Testis (tissue), 3 donors: ENCODE data around the gene XXYLT1. TPM values are rescaled to one million over a fixed set of nuclear protein-coding genes. Genes with fewer than 3 reads are reported as not detected.

Source experiments
- DNase-seq: peaks from one replicate; pipeline ENCODE4 v3.0.0-alpha.2; 2019
- H3K27ac ChIP-seq, 2 donors: fragments of 200-600 bp; sonication (generic); one replicate each; pipeline ENCODE4 v1.5.1; 2019
- H3K27me3 ChIP-seq: fragments of 200-600 bp; sonication (generic); one replicate; pipeline ENCODE4 v1.5.1; 2019
- H3K36me3 ChIP-seq: fragments of 200-600 bp; sonication (generic); one replicate; pipeline ENCODE4 v1.5.1; 2017; ENCODE audit warnings: low read depth; ENCODE audit errors: missing control alignments
- H3K4me1 ChIP-seq: fragments of 200-600 bp; sonication (generic); one replicate; pipeline ENCODE4 v1.5.1; 2019
- H3K4me3 ChIP-seq, 2 donors: fragments of 200-600 bp; sonication (generic); one replicate each; pipeline ENCODE4 v1.5.1; 2017 to 2019
- H3K9me3 ChIP-seq: fragments of 200-600 bp; sonication (generic); one replicate; pipeline ENCODE4 v1.5.1; 2017
- POLR2A ChIP-seq: fragments of 450-650 bp; IDR thresholded peaks from one replicate; pipeline ENCODE4 v1.6.1; 2017; ENCODE audit warnings: antibody characterized with exemption, mild to moderate bottlenecking, moderate library complexity
- WGBS, 2 donors: methylation state at CpG; one replicate each; pipeline ENCODE4 v1.1.5; 2018; 5-methylcytosine and 5-hydroxymethylcytosine counted together
- intact Hi-C: fragments of 100-400 bp; cut with DNase I; formaldehyde crosslinking; loops from one replicate; pipeline ENCODE4 v1.15.1; 2023; ENCODE audit warnings: low total_unique reads
- polyA plus RNA-seq: library from polyadenylated mRNA; stranded (reverse); fragments of 350-450 nt; fragmentation: Illumina TruSeq; extraction: RNeasy Lipid Tissue Mini Kit (QIAGEN cat#74804); gene quantifications from one replicate; pipeline ENCODE4 v1.2.3, GENCODE V29; 2014; ENCODE audit warnings: low read depth, low replicate concordance; ENCODE audit not compliant: insufficient read depth
- total RNA-seq, 2 donors: library from RNA; depleted of rRNA; stranded (reverse); fragments of >200 nt; gene quantifications; one replicate each; pipeline ENCODE4 v1.2.3, GENCODE V29; 2016
- TF ChIP-seq, protein P1 (sequence below), 3 experiments: fragments of 450-650 bp in 2 of 3; fragments of 200-600 bp in 1 of 3; sonication (generic) in 1 of 3; IDR thresholded peaks; one replicate each; pipeline ENCODE4 v1.5.1; 2016 to 2019; ENCODE audit warnings: antibody characterized with exemption in 3 of 3, mild to moderate bottlenecking in 2 of 3, moderate library complexity in 1 of 3

The XXYLT1 gene
- total and polyA plus RNA-seq, 3 donors from 2014 or later = 7.2 to 12.5 (median 11.1) TPM

DNA sequence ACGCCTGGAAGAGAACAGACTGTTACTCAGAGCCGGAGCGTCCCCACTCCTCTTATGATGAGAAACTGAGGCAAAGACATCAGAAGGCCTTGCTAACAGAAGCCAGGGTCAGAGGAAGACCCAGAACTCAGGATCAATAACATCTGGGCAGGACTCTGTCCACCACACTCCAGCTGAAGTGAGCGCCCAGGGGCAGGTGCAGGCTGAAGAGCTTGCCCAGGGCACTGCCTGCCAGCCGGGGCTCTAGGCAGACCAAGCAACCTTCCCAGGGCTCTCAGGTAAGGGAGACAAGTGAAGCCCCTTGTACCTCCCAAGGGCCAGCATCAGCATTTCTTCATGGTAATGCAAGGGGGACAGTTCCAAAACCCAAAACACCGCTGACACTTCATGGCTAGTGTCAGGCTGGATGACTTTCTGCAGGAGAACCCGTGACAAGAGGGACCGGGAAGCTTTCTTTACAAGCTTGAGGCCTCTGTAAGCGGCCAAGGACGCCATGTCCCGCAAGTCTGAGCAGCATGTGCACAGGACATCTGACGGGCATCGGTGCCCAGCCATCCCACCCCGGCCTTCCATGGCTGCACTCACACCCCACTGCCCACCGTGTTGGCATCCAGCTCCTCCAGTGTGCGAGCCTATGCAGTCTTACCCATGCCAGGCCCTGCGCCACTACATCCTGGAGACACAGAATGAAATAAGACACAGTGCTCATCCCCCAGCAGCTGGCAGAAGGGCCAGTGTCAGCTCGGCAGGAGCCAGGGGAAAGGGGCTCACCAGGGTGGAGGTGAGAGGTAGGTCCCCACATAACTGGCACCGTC is 14.1 kb downstream of the XXYLT1 start:
- Histone ChIP-seq H3K27ac (no peak overlapping the region), H3K36me3 (no peaks in the 10 kb centered on the region), H3K4me3 (no peak overlapping the region), H3K27me3 (no peaks in the 10 kb centered on the region), H3K4me1 (peaks cover 12% of the 10 kb centered on the region), H3K9me3 (no peaks in the 10 kb centered on the region)
- TF ChIP-seq POLR2A = no peak
- TF ChIP-seq, protein P1, sequence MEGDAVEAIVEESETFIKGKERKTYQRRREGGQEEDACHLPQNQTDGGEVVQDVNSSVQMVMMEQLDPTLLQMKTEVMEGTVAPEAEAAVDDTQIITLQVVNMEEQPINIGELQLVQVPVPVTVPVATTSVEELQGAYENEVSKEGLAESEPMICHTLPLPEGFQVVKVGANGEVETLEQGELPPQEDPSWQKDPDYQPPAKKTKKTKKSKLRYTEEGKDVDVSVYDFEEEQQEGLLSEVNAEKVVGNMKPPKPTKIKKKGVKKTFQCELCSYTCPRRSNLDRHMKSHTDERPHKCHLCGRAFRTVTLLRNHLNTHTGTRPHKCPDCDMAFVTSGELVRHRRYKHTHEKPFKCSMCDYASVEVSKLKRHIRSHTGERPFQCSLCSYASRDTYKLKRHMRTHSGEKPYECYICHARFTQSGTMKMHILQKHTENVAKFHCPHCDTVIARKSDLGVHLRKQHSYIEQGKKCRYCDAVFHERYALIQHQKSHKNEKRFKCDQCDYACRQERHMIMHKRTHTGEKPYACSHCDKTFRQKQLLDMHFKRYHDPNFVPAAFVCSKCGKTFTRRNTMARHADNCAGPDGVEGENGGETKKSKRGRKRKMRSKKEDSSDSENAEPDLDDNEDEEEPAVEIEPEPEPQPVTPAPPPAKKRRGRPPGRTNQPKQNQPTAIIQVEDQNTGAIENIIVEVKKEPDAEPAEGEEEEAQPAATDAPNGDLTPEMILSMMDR (IDR thresholded peaks at IDR 0.05) = no peak
- no peak for DNase-seq
- intact Hi-C loops = loop anchor here (5.0 to 10.0 kb wide), 2 partner anchors 142 to 570 kb away; partner anchors contain the start of gene FAM43A
- 94 to 97% methylated on average over 10 to 19 of the region's 19 CpGs for WGBS, 2 donors

- Histone ChIP-seq H3K27ac (no peak overlapping the region), H3K4me1 (peaks cover 12% of the 10 kb centered on the region), H3K27me3 (no peaks in the 10 kb centered on the region), H3K4me3 (no peak overlapping the region), H3K36me3 (no peaks in the 10 kb centered on the region), H3K9me3 (no peaks in the 10 kb centered on the region)
- TF ChIP-seq POLR2A = no peak
- TF ChIP-seq, protein P1 (IDR thresholded peaks at IDR 0.05) = no peak
- no peak for DNase-seq
- WGBS, 2 donors = 91% methylated on average over 20 to 22 of the region's 22 CpGs
- intact Hi-C loops = loop anchor here (5.0 to 10.0 kb wide), 2 partner anchors 141 to 569 kb away; partner anchors contain the start of gene FAM43A
These were observed 15.1 kb downstream of the XXYLT1 start for GRCh38 chr3:195255571-195256501.

DNA sequence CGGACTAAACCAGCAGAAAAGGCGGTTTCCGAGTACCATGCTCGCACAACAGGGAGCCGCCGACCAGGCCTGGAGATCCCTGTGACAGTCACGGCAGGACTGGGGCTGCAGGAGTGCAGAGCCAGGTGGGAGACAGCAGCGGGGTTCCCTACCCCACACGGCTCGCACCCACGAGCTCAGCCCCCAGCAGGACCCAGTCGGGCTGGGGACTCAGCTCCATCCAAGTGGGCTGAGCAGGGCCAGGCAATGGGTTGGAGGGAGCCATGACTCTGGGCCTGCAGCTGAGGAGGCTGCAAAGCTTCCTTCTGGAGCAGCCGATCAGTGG is 15.8 kb downstream of the XXYLT1 start:
- Histone ChIP-seq H3K4me3 (no peak overlapping the region), H3K27me3 (no peaks in the 10 kb centered on the region), H3K9me3 (no peaks in the 10 kb centered on the region), H3K36me3 (no peaks in the 10 kb centered on the region), H3K4me1 (peaks cover 12% of the 10 kb centered on the region), H3K27ac (no peak overlapping the region)
- no peak for TF ChIP-seq POLR2A
- TF ChIP-seq, protein P1 (IDR thresholded peaks at IDR 0.05) = no peak
- 93 to 97% methylated on average over 6 to 13 of the region's 13 CpGs for WGBS, 2 donors
- DNase-seq = no peak
- intact Hi-C loops = loop anchor here (5.0 to 10.0 kb wide), 2 partner anchors 140 to 568 kb away; partner anchors contain the start of gene FAM43A

- no peak for DNase-seq
- Histone ChIP-seq H3K27me3 (no peaks in the 10 kb centered on the region), H3K27ac (no peak overlapping the region), H3K36me3 (no peaks in the 10 kb centered on the region), H3K9me3 (no peaks in the 10 kb centered on the region), H3K4me1 (peaks cover 12% of the 10 kb centered on the region), H3K4me3 (no peak overlapping the region)
- WGBS, 2 donors = 73 to 91% methylated on average over 3 to 16 of the region's 16 CpGs
- intact Hi-C loops = loop anchor here (5.0 to 10.0 kb wide), 2 partner anchors 140 to 567 kb away; partner anchors contain the start of gene FAM43A
- TF ChIP-seq, protein P1 (IDR thresholded peaks at IDR 0.05) = no peak
These were observed 16.3 kb downstream of the XXYLT1 start for GRCh38 chr3:195254454-195255175.
